Natural killer cell (primary cell): Measurements from ENCODE around the gene TCF7L1. TPM values are rescaled to one million over a fixed set of nuclear protein-coding genes. Genes with fewer than 3 reads are reported as not detected.

Experiments used
- ATAC-seq, 3 donors: fragments of 150-1000 bp in 2 of 3; fragments of 200-7000 bp in 1 of 3; cut with Tn5 transposase; 1 replicate in 1 of 3; 2 replicates in 2 of 3; pipeline ENCODE4 v1.10.0; 2021; ENCODE audit warnings: mild to moderate bottlenecking in 2 of 3, moderate library complexity in 2 of 3
- DNase-seq, 2 donors: peaks; one replicate each; pipeline versions ENCODE4 v3.0.0 to v3.0.0-alpha.2; 2013 to 2021; ENCODE audit warnings: mixed read lengths in 1 of 2
- H3K27ac ChIP-seq: one replicate; pipeline ENCODE4 v1.5.1; 2013; ENCODE audit warnings: mild to moderate bottlenecking, low read length
- H3K27me3 ChIP-seq: one replicate; pipeline ENCODE4 v1.6.1; 2013; ENCODE audit warnings: low read length; ENCODE audit not compliant: control insufficient read depth, insufficient read depth
- H3K36me3 ChIP-seq: one replicate; pipeline ENCODE4 v1.6.1; 2013; ENCODE audit warnings: low read length; ENCODE audit not compliant: control insufficient read depth, insufficient read depth
- H3K4me1 ChIP-seq: one replicate; pipeline ENCODE4 v1.6.1; 2013; ENCODE audit warnings: low read length; ENCODE audit not compliant: control insufficient read depth, insufficient read depth
- H3K4me3 ChIP-seq: one replicate; pipeline ENCODE4 v1.5.1; 2013; ENCODE audit warnings: low read length
- H3K9me3 ChIP-seq: one replicate; pipeline ENCODE4 v1.6.1; 2013; ENCODE audit warnings: low read length; ENCODE audit not compliant: control insufficient read depth, insufficient read depth
- H3K27ac Mint-ChIP-seq, 2 donors: one replicate each; pipeline ENCODE4 v1.8.0; 2022; ENCODE audit warnings: mild to moderate bottlenecking in 2 of 2, mixed read lengths in 2 of 2, moderate library complexity in 1 of 2
- H3K27me3 Mint-ChIP-seq, 2 donors: one replicate each; pipeline ENCODE4 v1.8.0; 2022; ENCODE audit warnings: low read depth in 2 of 2, mixed read lengths in 2 of 2
- H3K36me3 Mint-ChIP-seq: one replicate; pipeline ENCODE4 v1.8.0; 2022; ENCODE audit warnings: mixed read lengths
- H3K4me1 Mint-ChIP-seq, 2 donors: one replicate each; pipeline ENCODE4 v1.8.0; 2022; ENCODE audit warnings: mixed read lengths in 2 of 2
- H3K4me3 Mint-ChIP-seq: one replicate; pipeline ENCODE4 v1.8.0; 2022; ENCODE audit warnings: mild to moderate bottlenecking, moderate library complexity, mixed read lengths
- H3K9me3 Mint-ChIP-seq, 2 donors: one replicate each; pipeline ENCODE4 v1.8.0; 2022; ENCODE audit warnings: mixed read lengths in 2 of 2
- WGBS: methylation state at CpG from one replicate; pipeline ENCODE4 v1.1.7; 2013; ENCODE audit warnings: missing lambda C conversion rate; ENCODE audit not compliant: insufficient coverage; 5-methylcytosine and 5-hydroxymethylcytosine counted together
- intact Hi-C: fragments of 100-400 bp; cut with micrococcal nuclease; formaldehyde crosslinking; loops from one replicate; pipeline ENCODE4 v1.14.2; 2022
- total RNA-seq, 4 donors: library from RNA; stranded (reverse); fragments of 120-200 nt in 1 of 4; gene quantifications; one replicate each; pipeline versions ENCODE4 v1.2.3 to v1.2.4, GENCODE V29; 2013 to 2022
- TF ChIP-seq, protein P1 (sequence below): fragments of 200-600 bp; IDR thresholded peaks from one replicate; pipeline ENCODE4 v1.8.0; 2022; ENCODE audit warnings: antibody characterized with exemption

The TCF7L1 gene
- total RNA-seq, 3 donors from 2014 or later (not counting 1 experiment from before 2014, with no cell fraction given), result not detected

DNA sequence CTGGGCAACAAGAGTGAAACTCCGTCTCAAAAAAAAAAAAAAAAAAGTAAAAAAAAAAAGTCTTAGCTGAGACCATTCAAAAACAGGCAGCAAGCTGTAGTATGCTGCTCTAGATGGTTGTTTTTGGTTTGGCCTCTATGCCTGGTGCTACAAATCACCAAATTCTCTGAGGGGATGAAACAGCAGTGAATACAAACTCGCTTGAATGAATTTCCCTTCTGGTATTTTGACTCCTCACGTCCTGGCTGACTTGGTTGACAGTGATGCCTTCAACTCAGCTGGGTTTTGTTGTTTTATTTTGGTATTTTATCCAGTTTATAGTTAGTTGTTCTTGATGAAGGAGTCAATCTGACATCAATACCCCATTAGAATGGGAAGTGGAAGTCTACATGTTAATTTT, 3.3 kb upstream of the TCF7L1 start:
- H3K9me3 ChIP-seq, result no peaks in the 10 kb centered on the region
- H3K27me3 ChIP-seq, result peaks cover 34% of the 10 kb centered on the region
- H3K36me3 Mint-ChIP-seq, result no peaks in the 10 kb centered on the region
- intact Hi-C loops, result no loop called here
- ATAC-seq (no peak), DNase-seq (no peak)
- peaks cover 5% of the 10 kb centered on the region in 2 donors for H3K4me1 Mint-ChIP-seq
- no peak overlapping the region for H3K27ac Mint-ChIP-seq
- TF ChIP-seq, protein P1, sequence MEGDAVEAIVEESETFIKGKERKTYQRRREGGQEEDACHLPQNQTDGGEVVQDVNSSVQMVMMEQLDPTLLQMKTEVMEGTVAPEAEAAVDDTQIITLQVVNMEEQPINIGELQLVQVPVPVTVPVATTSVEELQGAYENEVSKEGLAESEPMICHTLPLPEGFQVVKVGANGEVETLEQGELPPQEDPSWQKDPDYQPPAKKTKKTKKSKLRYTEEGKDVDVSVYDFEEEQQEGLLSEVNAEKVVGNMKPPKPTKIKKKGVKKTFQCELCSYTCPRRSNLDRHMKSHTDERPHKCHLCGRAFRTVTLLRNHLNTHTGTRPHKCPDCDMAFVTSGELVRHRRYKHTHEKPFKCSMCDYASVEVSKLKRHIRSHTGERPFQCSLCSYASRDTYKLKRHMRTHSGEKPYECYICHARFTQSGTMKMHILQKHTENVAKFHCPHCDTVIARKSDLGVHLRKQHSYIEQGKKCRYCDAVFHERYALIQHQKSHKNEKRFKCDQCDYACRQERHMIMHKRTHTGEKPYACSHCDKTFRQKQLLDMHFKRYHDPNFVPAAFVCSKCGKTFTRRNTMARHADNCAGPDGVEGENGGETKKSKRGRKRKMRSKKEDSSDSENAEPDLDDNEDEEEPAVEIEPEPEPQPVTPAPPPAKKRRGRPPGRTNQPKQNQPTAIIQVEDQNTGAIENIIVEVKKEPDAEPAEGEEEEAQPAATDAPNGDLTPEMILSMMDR, result no peak
- no peak overlapping the region for H3K27ac ChIP-seq
- H3K27me3 Mint-ChIP-seq, result peaks cover 21 to 32% of the 10 kb centered on the region in 2 donors
- 80% methylated on average over 3 of the region's 3 CpGs for WGBS
- H3K36me3 ChIP-seq, result no peaks in the 10 kb centered on the region
- H3K9me3 Mint-ChIP-seq, result no peaks in the 10 kb centered on the region
- no peak overlapping the region for H3K4me3 ChIP-seq
- H3K4me3 Mint-ChIP-seq, result no peak overlapping the region
- H3K4me1 ChIP-seq, result peaks cover 16% of the 10 kb centered on the region

DNA sequence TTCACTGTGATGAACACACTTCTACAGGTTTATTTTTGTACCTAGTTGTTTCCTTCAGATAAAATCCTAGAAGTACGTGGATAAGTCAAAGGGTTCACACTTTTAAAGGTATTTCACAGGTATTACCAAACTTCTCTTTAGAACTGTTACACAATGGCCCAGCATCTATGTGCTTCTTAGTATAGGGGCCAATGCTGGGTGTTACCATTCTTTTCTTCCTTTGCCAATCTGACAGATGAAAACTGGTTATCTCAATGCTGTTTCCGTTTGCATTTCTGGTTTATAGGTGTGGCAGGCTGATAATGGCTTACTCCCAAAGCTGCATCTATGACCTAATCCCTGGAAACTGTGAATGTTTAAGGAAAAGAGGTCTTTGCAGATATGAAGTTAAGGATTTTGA, 2.8 kb upstream of the TCF7L1 start:
- Mint-ChIP-seq H3K4me3 (no peak overlapping the region), H3K9me3 (no peaks in the 10 kb centered on the region), H3K27me3 (peaks cover 22 to 33% of the 10 kb centered on the region in 2 donors), H3K36me3 (no peaks in the 10 kb centered on the region), H3K27ac (no peak overlapping the region), H3K4me1 (peaks cover 5% of the 10 kb centered on the region in 2 donors)
- H3K9me3 ChIP-seq, result no peaks in the 10 kb centered on the region
- WGBS, result 38% methylated on average over 2 of the region's 2 CpGs
- TF ChIP-seq, protein P1, result no peak
- H3K36me3 ChIP-seq, result no peaks in the 10 kb centered on the region
- H3K4me1 ChIP-seq, result peaks cover 16% of the 10 kb centered on the region
- intact Hi-C loops, result no loop called here
- H3K27ac ChIP-seq, result no peak overlapping the region
- H3K27me3 ChIP-seq, result peaks cover 39% of the 10 kb centered on the region
- DNase-seq (no peak), ATAC-seq (no peak)
- H3K4me3 ChIP-seq, result no peak overlapping the region

DNA sequence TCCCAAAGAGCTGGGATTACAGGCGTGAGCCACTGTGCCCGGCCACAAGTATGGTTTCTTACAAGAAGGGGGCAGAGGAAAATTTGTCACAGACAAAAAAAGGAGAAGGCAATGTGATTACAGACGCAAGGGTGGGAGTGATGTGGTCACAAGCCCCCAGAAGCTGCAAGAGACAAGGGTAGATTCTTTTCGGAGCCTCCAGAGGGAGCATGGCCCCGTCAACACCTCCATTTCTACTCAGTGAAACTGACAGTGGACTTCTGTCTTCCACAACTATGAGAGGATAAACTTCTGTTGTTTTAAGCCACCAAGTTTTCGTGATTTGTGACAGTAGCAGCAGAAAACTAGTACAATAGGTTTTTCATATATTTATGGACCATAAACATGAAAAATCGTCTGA, 2.1 kb upstream of the TCF7L1 start:
- peaks cover 16% of the 10 kb centered on the region for H3K4me1 ChIP-seq
- TF ChIP-seq, protein P1, result no peak
- no peaks in the 10 kb centered on the region for H3K36me3 ChIP-seq
- H3K4me3 Mint-ChIP-seq, result no peak overlapping the region
- no peak overlapping the region for H3K27ac Mint-ChIP-seq
- no peaks in the 10 kb centered on the region for H3K9me3 Mint-ChIP-seq
- no peaks in the 10 kb centered on the region for H3K9me3 ChIP-seq
- no peak for ATAC-seq
- peaks cover 5% of the 10 kb centered on the region in 2 donors for H3K4me1 Mint-ChIP-seq
- peak in 1 of 2 donors; percentile 13 for DNase-seq
- intact Hi-C loops, result no loop called here
- H3K27ac ChIP-seq, result no peak overlapping the region
- H3K4me3 ChIP-seq, result no peak overlapping the region
- H3K27me3 ChIP-seq, result peaks cover 39% of the 10 kb centered on the region
- 35% methylated on average over 5 of the region's 7 CpGs for WGBS
- no peaks in the 10 kb centered on the region for H3K36me3 Mint-ChIP-seq
- peaks cover 27 to 40% of the 10 kb centered on the region in 2 donors for H3K27me3 Mint-ChIP-seq

GRCh38 chr2:85132397-85132796, 795 bp upstream of the TCF7L1 start:
- Histone ChIP-seq H3K36me3 (no peaks in the 10 kb centered on the region), H3K4me3 (no peak overlapping the region), H3K4me1 (peaks cover 16% of the 10 kb centered on the region), H3K9me3 (no peaks in the 10 kb centered on the region), H3K27me3 (peaks cover 39% of the 10 kb centered on the region), H3K27ac (no peak overlapping the region)
- TF ChIP-seq, protein P1, result no peak
- peaks cover 36 to 52% of the 10 kb centered on the region in 2 donors for H3K27me3 Mint-ChIP-seq
- WGBS, result 29% methylated on average over 14 of the region's 14 CpGs
- DNase-seq, result no peak
- no peak for ATAC-seq
- H3K4me1 Mint-ChIP-seq, result peaks cover 5% of the 10 kb centered on the region in 2 donors
- H3K4me3 Mint-ChIP-seq, result peak overlapping the region; percentile 83
- no peak overlapping the region for H3K27ac Mint-ChIP-seq
- no peaks in the 10 kb centered on the region for H3K9me3 Mint-ChIP-seq
- intact Hi-C loops, result no loop called here
- no peaks in the 10 kb centered on the region for H3K36me3 Mint-ChIP-seq
